IMR-90 (cell line): ENCODE results near the gene PKD2L1. TPM values are rescaled to one million over a fixed set of nuclear protein-coding genes. Genes with fewer than 3 reads are reported as not detected.

ENCODE experiments used
- ATAC-seq: fragments of 200-7000 bp; cut with Tn5 transposase; 2 replicates; pipeline ENCODE4 v1.9.1; 2020; ENCODE audit warnings: low read depth, mild to moderate bottlenecking, moderate library complexity
- BruUV-seq: library from RNA; stranded (reverse); fragments of 400-500 nt; replicated peaks from 2 replicates; lab custom pipeline; 2021; lab: Mats Ljungman, UMichigan
- CTCF ChIA-PET: fragments of 300-600 bp; formaldehyde crosslinking; extraction: SDS; loops from one replicate; lab custom pipeline; 2021; ENCODE audit warnings: antibody characterized with exemption; lab: Yijun Ruan, JAX
- POLR2A ChIA-PET: fragments of 300-600 bp; sonication (Branson Sonifier 250); formaldehyde crosslinking; loops from one replicate; lab custom pipeline; 2022; ENCODE audit warnings: antibody characterized with exemption; ENCODE audit not compliant: unreplicated experiment; lab: Charles Lee
- DNase-seq: peaks from one replicate; pipeline ENCODE4 v3.0.0; 2013
- H2AFZ ChIP-seq: replicated peaks from 2 replicates; pipeline ENCODE3; 2013; ENCODE audit warnings: low read length, mild to moderate bottlenecking; ENCODE audit not compliant: poor library complexity
- H2AK5ac ChIP-seq: 2 replicates; pipeline ENCODE4 v1.6.1; 2013; ENCODE audit warnings: low read depth, low read length, inconsistent platforms
- H2AK9ac ChIP-seq: replicated peaks from 2 replicates; pipeline ENCODE3; 2013; ENCODE audit warnings: mild to moderate bottlenecking, low read depth, low read length, moderate library complexity; ENCODE audit not compliant: poor library complexity
- H2BK120ac ChIP-seq: 2 replicates; pipeline ENCODE4 v1.6.1; 2013; ENCODE audit warnings: low read depth, low read length, inconsistent platforms
- H2BK15ac ChIP-seq: 3 replicates; pipeline ENCODE4 v1.6.1; 2013; ENCODE audit warnings: low read depth, low read length, inconsistent platforms
- H2BK20ac ChIP-seq: 2 replicates; pipeline ENCODE4 v1.6.1; 2013; ENCODE audit warnings: low read depth, mild to moderate bottlenecking, inconsistent platforms, low read length, moderate library complexity
- H2BK5ac ChIP-seq: 2 replicates; pipeline ENCODE4 v1.6.1; 2013; ENCODE audit warnings: mild to moderate bottlenecking, low read depth, low read length, inconsistent platforms; ENCODE audit not compliant: poor library complexity, severe bottlenecking
- H3K14ac ChIP-seq: replicated peaks from 2 replicates; pipeline ENCODE4 v1.6.1; 2013; ENCODE audit warnings: low read depth, low read length, inconsistent platforms
- H3K18ac ChIP-seq: 2 replicates; pipeline ENCODE4 v1.6.1; 2013; ENCODE audit warnings: low read depth, low read length, control low read depth
- H3K23ac ChIP-seq: 2 replicates; pipeline ENCODE4 v1.6.1; 2013; ENCODE audit warnings: low read depth, low read length, inconsistent platforms
- H3K27ac ChIP-seq: 2 replicates; pipeline ENCODE4 v1.5.1; 2013; ENCODE audit warnings: mild to moderate bottlenecking, control low read depth, low read length; ENCODE audit not compliant: insufficient read depth
- H3K27me3 ChIP-seq: 2 replicates; pipeline ENCODE4 v1.6.1; 2013; ENCODE audit warnings: low read length; ENCODE audit not compliant: control insufficient read depth, insufficient read depth
- H3K36me3 ChIP-seq: 2 replicates; pipeline ENCODE4 v1.6.1; 2013; ENCODE audit warnings: low read length, mixed read lengths; ENCODE audit not compliant: control insufficient read depth, insufficient read depth
- H3K4ac ChIP-seq: 2 replicates; pipeline ENCODE4 v1.6.1; 2013; ENCODE audit warnings: low read depth, low read length, inconsistent platforms
- H3K4me1 ChIP-seq: 2 replicates; pipeline ENCODE4 v1.6.1; 2013; ENCODE audit warnings: low read length, mixed read lengths; ENCODE audit not compliant: control insufficient read depth, insufficient read depth
- H3K4me2 ChIP-seq: 2 replicates; pipeline ENCODE4 v1.6.1; 2013; ENCODE audit warnings: low read depth, mild to moderate bottlenecking, control low read depth, low read length, moderate library complexity
- H3K4me3 ChIP-seq: 2 replicates; pipeline ENCODE4 v1.5.1; 2013; ENCODE audit warnings: low read depth, mild to moderate bottlenecking, control low read depth, low read length, moderate library complexity; ENCODE audit not compliant: insufficient read depth
- H3K56ac ChIP-seq: 2 replicates; pipeline ENCODE4 v1.6.1; 2013; ENCODE audit warnings: low read length, inconsistent platforms; ENCODE audit not compliant: insufficient read depth; ENCODE audit errors: extremely low read depth
- H3K79me1 ChIP-seq, 2 experiments: 2 replicates each; pipeline ENCODE4 v1.6.1; 2013; ENCODE audit warnings: low read length in 2 of 2, inconsistent platforms in 1 of 2, low read depth in 1 of 2
- H3K9ac ChIP-seq: 2 replicates; pipeline ENCODE4 v1.6.1; 2013; ENCODE audit warnings: low read depth, low read length, control low read depth
- H3K9me1 ChIP-seq: 2 replicates; pipeline ENCODE4 v1.6.1; 2013; ENCODE audit warnings: low read length, inconsistent platforms; ENCODE audit not compliant: insufficient read depth
- H3K9me3 ChIP-seq: 2 replicates; pipeline ENCODE4 v1.6.1; 2013; ENCODE audit warnings: low read length; ENCODE audit not compliant: control insufficient read depth, insufficient read depth
- H4K20me1 ChIP-seq: 2 replicates; pipeline ENCODE4 v1.6.1; 2013; ENCODE audit warnings: low read length, inconsistent platforms; ENCODE audit not compliant: insufficient read depth
- H4K5ac ChIP-seq: 2 replicates; pipeline ENCODE4 v1.6.1; 2013; ENCODE audit warnings: mild to moderate bottlenecking, low read depth, low read length, control low read depth
- H4K8ac ChIP-seq, 2 experiments: 2 replicates each; pipeline ENCODE4 v1.6.1; 2013; ENCODE audit warnings: low read depth in 2 of 2, low read length in 2 of 2, control low read depth in 1 of 2, inconsistent platforms in 1 of 2
- H4K91ac ChIP-seq: 2 replicates; pipeline ENCODE4 v1.6.1; 2013; ENCODE audit warnings: low read depth, low read length, inconsistent platforms; ENCODE audit not compliant: insufficient read depth
- BHLHE40 ChIP-seq: fragments of 150-350 bp; IDR thresholded peaks from 2 replicates; pipeline ENCODE4 v1.6.1; 2016; ENCODE audit warnings: mild to moderate bottlenecking, low read depth, low read length
- CEBPB ChIP-seq: IDR thresholded peaks from 2 replicates; pipeline ENCODE4 v1.6.1; 2012; ENCODE audit warnings: low read depth, low read length, improper control_type of control experiment
- CHD1 ChIP-seq: IDR thresholded peaks from 2 replicates; pipeline ENCODE4 v1.6.1; 2012; ENCODE audit warnings: low read depth, low read length, improper control_type of control experiment
- CTCF ChIP-seq: conservative IDR thresholded peaks from 2 replicates; pipeline ENCODE4 v1.5.1; 2012; ENCODE audit warnings: mild to moderate bottlenecking, low read depth, low read length, improper control_type of control experiment
- ELK1 ChIP-seq: fragments of 150-350 bp; IDR thresholded peaks from 2 replicates; pipeline ENCODE4 v1.6.1; 2016; ENCODE audit warnings: low read depth, mild to moderate bottlenecking, low read length, moderate library complexity, borderline replicate concordance
- MAFK ChIP-seq: IDR thresholded peaks from 2 replicates; pipeline ENCODE4 v1.6.1; 2012; ENCODE audit warnings: low read depth, low read length, improper control_type of control experiment
- MAZ ChIP-seq: IDR thresholded peaks from 2 replicates; pipeline ENCODE4 v1.6.1; 2012; ENCODE audit warnings: low read depth, mild to moderate bottlenecking, low read length, improper control_type of control experiment, moderate library complexity, borderline replicate concordance
- MXI1 ChIP-seq: IDR thresholded peaks from 2 replicates; pipeline ENCODE4 v1.6.1; 2012; ENCODE audit warnings: low read depth, mild to moderate bottlenecking, low read length, moderate library complexity, borderline replicate concordance
- POLR2A ChIP-seq: IDR thresholded peaks from 2 replicates; pipeline ENCODE4 v1.6.1; 2012; ENCODE audit warnings: mild to moderate bottlenecking, low read depth, low read length
- RCOR1 ChIP-seq: IDR thresholded peaks from 2 replicates; pipeline ENCODE4 v1.6.1; 2012; ENCODE audit warnings: mild to moderate bottlenecking, low read length, improper control_type of control experiment; ENCODE audit not compliant: insufficient replicate concordance
- RFX5 ChIP-seq: IDR thresholded peaks from 2 replicates; pipeline ENCODE4 v1.8.0; 2012; ENCODE audit warnings: low read depth, mild to moderate bottlenecking, low read length, moderate library complexity
- USF2 ChIP-seq: fragments of 150-350 bp; IDR thresholded peaks from 2 replicates; pipeline ENCODE4 v1.6.1; 2017; ENCODE audit warnings: mild to moderate bottlenecking, antibody characterized with exemption, low read length, low read depth
- whole genome bisulfite sequencing, 2 experiments: methylation state at CpG; one replicate each; pipeline versions ENCODE4 v1.1.5 to v1.1.7; 2013; ENCODE audit warnings: missing lambda C conversion rate in 2 of 2; ENCODE audit not compliant: insufficient read length in 1 of 2; ENCODE audit errors: extremely low coverage in 2 of 2; 5-methylcytosine and 5-hydroxymethylcytosine counted together
- dilution Hi-C: fragments of 300-500 bp; cut with HindIII; formaldehyde crosslinking; loops from one replicate; pipeline ENCODE4 v1.14.3; 2018; ENCODE audit warnings: low sequenced_read_pairs; ENCODE audit not compliant: unreplicated experiment
- in situ Hi-C: fragments of 300-500 bp; cut with MboI; formaldehyde crosslinking; loops from 3 replicates; pipeline ENCODE4 v1.14.3; 2019; ENCODE audit warnings: low sequenced_read_pairs, inconsistent platforms, mixed read lengths
- intact Hi-C: fragments of 100-400 bp; cut with micrococcal nuclease; formaldehyde crosslinking; loops from 2 replicates; pipeline ENCODE4 v1.10.0; 2022
- polyA plus RNA-seq, 3 experiments: library from polyadenylated mRNA; depleted of rRNA; stranded (reverse); fragments of >200 nt; gene quantifications; 2 replicates each; pipeline ENCODE4 v1.2.3, GENCODE V29; 2012; ENCODE audit warnings: low replicate concordance in 1 of 3
- total RNA-seq: library from RNA; depleted of rRNA; stranded (reverse); fragments of >200 nt; gene quantifications from 2 replicates; pipeline ENCODE4 v1.2.3, GENCODE V29; 2012

The PKD2L1 gene
- total and polyA plus RNA-seq, 2 of the 4 experiments (the other 2 are of a cell fraction) = not detected

GRCh38 chr10:100315615-100316014 lies 14.4 kb downstream of the PKD2L1 start:
- ChIA-PET CTCF (no interaction called here), POLR2A (no interaction called here)
- no peak overlapping the region for H3K18ac ChIP-seq
- H4K91ac ChIP-seq = no peak overlapping the region
- TF ChIP-seq MXI1 (no peak), RCOR1 (no peak), POLR2A (no peak), CHD1 (no peak), BHLHE40 (no peak), MAFK (no peak), CTCF (no peak), MAZ (no peak), ELK1 (no peak), USF2 (no peak), CEBPB (no peak), RFX5 (no peak)
- intact Hi-C loops (no loop called here), dilution Hi-C loops (no loop called here), in situ Hi-C loops (no loop called here)
- H3K4me2 ChIP-seq = no peak overlapping the region
- no peak overlapping the region for H3K4ac ChIP-seq
- H2BK15ac ChIP-seq = no peak overlapping the region
- no peaks in the 10 kb centered on the region for H3K9me1 ChIP-seq
- H2BK5ac ChIP-seq = no peak overlapping the region
- H3K9ac ChIP-seq = no peak overlapping the region
- H3K14ac ChIP-seq = no peak overlapping the region
- DNase-seq = no peak
- H3K79me1 ChIP-seq = no peaks in the 10 kb centered on the region
- no peak overlapping the region for H2BK20ac ChIP-seq
- no peak overlapping the region for H3K23ac ChIP-seq
- H2AFZ ChIP-seq = no peak overlapping the region
- ATAC-seq = no peak
- no peak overlapping the region for H3K4me3 ChIP-seq
- BruUV-seq = no TSS peak
- no peak overlapping the region for H4K5ac ChIP-seq
- no peak overlapping the region for H4K8ac ChIP-seq
- no peak overlapping the region for H3K56ac ChIP-seq
- 56% methylated on average over 2 of the region's 4 CpGs; no CpG with 5 or more reads in 1 of the 2 experiments for WGBS, 2 experiments
- H3K27ac ChIP-seq = no peak overlapping the region
- no peaks in the 10 kb centered on the region for H3K4me1 ChIP-seq
- H2AK5ac ChIP-seq = no peak overlapping the region
- no peaks in the 10 kb centered on the region for H3K9me3 ChIP-seq
- no peaks in the 10 kb centered on the region for H3K36me3 ChIP-seq
- H3K27me3 ChIP-seq = peaks cover 21% of the 10 kb centered on the region
- no peaks in the 10 kb centered on the region for H4K20me1 ChIP-seq
- no peak overlapping the region for H2BK120ac ChIP-seq
- no peak overlapping the region for H2AK9ac ChIP-seq
